Skeletal muscle cell (primary cell): ENCODE measurements around the gene WDR33.

Experiments used
- DNase-seq: peaks from one replicate; pipeline ENCODE4 v3.0.0-alpha.2; 2010; ENCODE audit warnings: low read depth
- H3K4me3 ChIP-seq: 2 replicates; pipeline ENCODE4 v1.5.1; 2011; ENCODE audit warnings: low read depth, mild to moderate bottlenecking, control low read depth, low read length, moderate library complexity

The WDR33 gene

DNA sequence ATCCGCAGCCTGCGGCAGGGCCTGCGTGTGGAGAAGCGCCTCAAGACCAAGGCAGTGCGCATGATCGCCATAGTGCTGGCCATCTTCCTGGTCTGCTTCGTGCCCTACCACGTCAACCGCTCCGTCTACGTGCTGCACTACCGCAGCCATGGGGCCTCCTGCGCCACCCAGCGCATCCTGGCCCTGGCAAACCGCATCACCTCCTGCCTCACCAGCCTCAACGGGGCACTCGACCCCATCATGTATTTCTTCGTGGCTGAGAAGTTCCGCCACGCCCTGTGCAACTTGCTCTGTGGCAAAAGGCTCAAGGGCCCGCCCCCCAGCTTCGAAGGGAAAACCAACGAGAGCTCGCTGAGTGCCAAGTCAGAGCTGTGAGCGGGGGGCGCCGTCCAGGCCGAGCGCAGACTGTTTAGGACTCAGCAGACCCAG, 159.6 kb downstream of the WDR33 start:
- DNase-seq = no peak
- no peak overlapping the region for H3K4me3 ChIP-seq
